ENCODE data around the gene ACAP2. TPM values are rescaled to one million over a fixed set of nuclear protein-coding genes. Genes with fewer than 3 reads are reported as not detected.

Gene ACAP2
- total RNA-seq, 1 donor from 2014 or later = 13.2 TPM

DNA sequence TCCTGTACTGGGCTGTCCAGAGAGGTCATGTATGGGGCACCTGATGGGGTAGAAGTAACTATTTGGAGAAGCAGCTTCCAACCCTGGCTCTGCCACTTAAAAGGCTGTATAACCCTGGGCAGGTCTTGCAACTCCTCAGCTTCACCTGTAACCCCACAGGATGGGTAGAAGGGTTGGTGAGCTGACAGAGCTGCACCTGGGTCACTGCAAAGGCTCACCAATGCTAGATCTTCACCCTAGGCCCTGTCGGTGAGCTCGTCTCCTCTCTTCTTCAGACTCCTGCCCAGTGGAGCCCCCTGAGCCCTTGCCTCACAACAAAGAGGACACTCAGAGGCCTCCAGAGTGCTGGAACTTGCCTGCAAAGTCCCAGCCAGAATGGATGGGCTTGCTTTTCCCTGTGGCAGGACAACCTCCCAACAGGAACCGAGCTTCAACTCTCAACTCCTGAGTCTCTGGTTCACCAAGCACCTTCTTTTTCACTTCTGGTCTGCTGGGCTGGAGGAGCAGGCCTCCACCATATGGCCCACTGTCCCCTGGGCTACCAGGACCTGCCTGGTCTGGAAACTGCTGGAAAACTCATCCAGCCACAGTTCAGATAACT is 217.7 kb downstream of the ACAP2 start:
- DNase-seq (ENCODE audit: low spot score) (peak; percentile 32), ATAC-seq (no peak)

Other genes with a start within 250 kb of the ACAP2 start
- gene XXYLT1, start 171.9 kb downstream of the ACAP2 start, total RNA-seq = 2.8 TPM
- 11.8 TPM for gene PPP1R2, start 100.3 kb upstream of the ACAP2 start, total RNA-seq
- gene APOD, start 140.9 kb upstream of the ACAP2 start, total RNA-seq = 0.25 TPM